Upper lobe of left lung (tissue), 4 donors: ENCODE measurements around the gene CRLF1.

Source experiments
- CTCF ChIP-seq, 6 experiments: fragments of 450-650 bp in 4 of 6; fragments of 200-600 bp in 2 of 6; sonication (generic) in 2 of 6; IDR thresholded peaks; one replicate each; pipeline ENCODE4 v1.5.1; 2016 to 2019; ENCODE audit warnings: antibody characterized with exemption in 6 of 6
- EP300 ChIP-seq, 4 donors: sonication (generic); formaldehyde crosslinking; IDR thresholded peaks; one replicate each; pipeline ENCODE4 v1.5.1; 2017; ENCODE audit warnings: antibody characterized with exemption in 4 of 4, control low read depth in 2 of 4

- TF ChIP-seq EP300 (IDR thresholded peaks at IDR 0.05) (no peak), CTCF (IDR thresholded peaks at IDR 0.05) (no peak)
These were observed 48.4 kb downstream of the CRLF1 start for GRCh38 chr19:18558202-18558555.
